Hematopoietic multipotent progenitor cell treated with erythropoietin and hydrocortisone succinate and interleukin-3 and kit ligand, for 4 days (in vitro differentiated cells): Measurements from ENCODE around the gene SUCO.
A peak's percentile ranks its signal among the peaks of the same experiment; 100 is the strongest.
"Not testable (repeated sequence)": the region's sequence is repeated elsewhere in the genome, so short reads cannot be mapped to it uniquely, and the experiment has no call there.

Experiments
- DNase-seq: peaks from one replicate; pipeline ENCODE4 v3.0.0-alpha.2; 2015

Gene SUCO

GRCh38 chr1:172616195-172616594, 83.2 kb downstream of the SUCO start:
- DNase-seq, result no peak

GRCh38 chr1:172616636-172617035, 83.7 kb downstream of the SUCO start:
- no peak for DNase-seq

DNA sequence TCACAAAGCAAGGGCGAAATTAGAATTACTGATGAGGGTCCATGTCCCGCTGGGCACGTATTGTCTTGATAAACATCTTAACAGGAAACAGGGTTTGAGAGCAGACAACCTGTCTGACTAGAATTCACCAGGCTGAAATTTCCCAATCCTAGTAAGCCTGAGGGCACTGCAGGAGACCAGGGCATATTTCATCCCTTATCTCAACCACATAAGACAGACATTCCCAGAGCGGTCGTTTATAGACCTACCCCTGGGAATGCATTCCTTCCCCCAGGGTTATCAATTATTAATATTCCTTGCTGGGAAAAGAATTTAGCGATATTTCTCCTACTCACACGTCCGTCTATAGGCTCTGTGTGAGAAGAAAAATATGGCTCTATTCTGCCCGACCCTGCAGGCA, 87.7 kb downstream of the SUCO start:
- DNase-seq, result not testable (repeated sequence)

DNA sequence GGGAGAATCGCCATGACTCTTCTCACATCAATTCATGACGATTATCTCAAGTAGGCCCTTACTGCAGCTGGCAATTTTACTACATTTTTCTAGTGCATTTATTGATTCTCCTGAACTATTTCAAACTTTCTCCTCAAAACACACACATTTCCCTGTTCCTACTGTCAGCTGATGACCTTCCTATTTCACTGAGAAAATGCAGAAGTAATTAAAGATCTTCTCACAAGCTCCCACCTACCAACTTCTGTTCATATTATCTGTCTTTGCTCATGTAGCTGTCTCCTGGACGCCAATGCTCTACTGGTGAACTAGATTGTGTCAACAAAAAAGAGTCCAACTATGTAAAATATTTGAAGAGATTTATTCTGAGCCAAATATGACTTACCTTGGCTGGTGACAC, 89.6 kb downstream of the SUCO start:
- no peak for DNase-seq

DNA sequence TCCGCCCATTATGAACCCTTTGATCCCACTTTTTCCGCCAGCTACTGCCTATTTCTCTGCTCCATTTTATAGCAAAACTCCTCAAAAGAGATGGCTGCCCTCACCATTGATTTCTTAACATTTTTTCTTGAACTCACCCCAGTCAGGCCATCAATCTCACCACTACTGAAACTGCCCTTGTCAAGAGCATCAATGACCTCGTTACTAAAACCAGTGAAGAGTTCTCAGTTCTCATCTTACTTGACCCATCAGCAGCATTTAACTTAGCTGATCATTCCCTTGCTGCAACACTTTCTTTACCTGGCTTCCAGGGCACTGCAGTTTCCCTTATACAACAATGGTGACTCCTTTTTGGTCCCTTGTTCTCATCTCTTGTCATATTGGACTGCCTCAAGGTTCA, 90.8 kb downstream of the SUCO start:
- no peak for DNase-seq

- no peak for DNase-seq
Observed at GRCh38 chr1:172626845-172627244, 93.9 kb downstream of the SUCO start.

- DNase-seq, result no peak
Observed at GRCh38 chr1:172627702-172628101, 94.8 kb downstream of the SUCO start.

- no peak for DNase-seq
Observed at GRCh38 chr1:172628401-172628800, 95.5 kb downstream of the SUCO start.

- no peak for DNase-seq
Observed at GRCh38 chr1:172629170-172629569, 96.2 kb downstream of the SUCO start.

DNA sequence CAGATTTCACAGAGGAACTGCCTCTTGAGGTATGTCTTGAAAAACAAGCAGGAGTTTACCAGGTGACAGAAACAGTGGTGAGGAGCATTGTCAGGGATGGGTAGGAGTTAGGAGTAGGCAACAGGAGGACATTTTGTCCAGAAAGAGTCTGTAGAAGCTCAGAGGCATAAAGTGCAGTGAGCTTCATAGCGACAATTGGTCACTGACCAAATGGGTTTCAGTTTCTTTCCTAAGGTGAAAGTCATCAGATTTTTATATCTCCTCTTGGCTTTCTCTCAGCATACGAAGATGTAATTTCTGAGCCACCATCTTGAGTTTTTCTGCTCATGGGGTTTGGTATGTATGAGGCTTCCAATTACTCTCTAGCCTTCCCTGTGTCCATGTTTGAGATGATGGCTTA, 96.7 kb downstream of the SUCO start:
- DNase-seq, result no peak

DNA sequence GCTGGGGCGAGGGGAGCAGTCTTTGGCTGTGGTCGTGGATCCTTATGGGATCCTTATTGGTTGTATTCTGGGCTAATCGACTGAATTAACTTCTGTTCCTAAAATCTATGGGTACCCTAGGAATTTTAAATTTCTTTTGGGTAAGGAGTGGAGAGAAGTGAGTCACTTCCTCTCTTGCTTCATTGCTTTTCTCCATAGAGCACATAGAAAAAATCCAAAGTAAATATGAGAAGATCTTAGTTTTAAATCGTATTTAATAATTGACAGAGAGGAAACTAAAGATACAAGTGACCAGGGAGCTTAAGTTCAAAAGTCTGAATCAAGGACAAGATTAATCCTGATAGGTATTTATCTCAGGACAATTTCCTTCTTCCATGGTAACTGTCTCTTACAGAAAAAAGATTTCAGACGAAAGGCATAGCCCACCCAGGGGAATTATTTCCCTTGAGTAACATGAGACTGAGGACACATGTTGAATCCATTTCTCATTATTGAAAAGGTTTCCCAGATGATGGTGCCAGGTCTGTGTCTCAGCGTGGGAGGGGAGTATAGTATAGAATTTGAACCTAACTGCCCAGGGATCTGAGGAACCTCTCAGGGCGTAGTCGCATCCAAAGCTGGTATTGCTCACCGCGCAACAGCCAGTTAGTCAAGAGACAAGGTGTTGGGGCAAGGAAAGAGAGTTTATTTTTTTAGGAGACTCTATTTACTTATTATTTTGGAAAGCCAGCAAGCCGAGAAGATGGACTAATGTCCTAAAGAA, 97.3 kb downstream of the SUCO start:
- no peak for DNase-seq

GRCh38 chr1:172630868-172631267, 97.9 kb downstream of the SUCO start:
- no peak for DNase-seq

DNA sequence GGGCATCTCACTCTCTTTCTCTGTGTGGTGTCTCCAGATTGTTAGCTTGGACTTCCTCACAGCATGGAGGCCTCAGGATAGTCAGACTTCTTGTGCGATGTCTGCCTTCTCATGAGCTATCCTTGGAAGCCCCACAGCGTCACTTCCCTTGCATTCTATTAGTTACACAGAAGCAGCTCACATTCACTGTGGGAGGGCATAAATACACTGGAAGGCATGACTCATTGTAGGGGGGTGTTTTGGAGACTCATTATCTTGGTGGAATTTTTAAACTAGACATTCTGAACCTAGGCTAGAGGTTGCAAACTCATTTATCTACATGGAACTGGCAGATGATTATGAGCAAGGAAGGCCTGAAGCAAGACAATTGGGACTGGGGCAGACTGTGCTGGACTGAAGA, 104.6 kb downstream of the SUCO start:
- DNase-seq, result peak; percentile 49

DNA sequence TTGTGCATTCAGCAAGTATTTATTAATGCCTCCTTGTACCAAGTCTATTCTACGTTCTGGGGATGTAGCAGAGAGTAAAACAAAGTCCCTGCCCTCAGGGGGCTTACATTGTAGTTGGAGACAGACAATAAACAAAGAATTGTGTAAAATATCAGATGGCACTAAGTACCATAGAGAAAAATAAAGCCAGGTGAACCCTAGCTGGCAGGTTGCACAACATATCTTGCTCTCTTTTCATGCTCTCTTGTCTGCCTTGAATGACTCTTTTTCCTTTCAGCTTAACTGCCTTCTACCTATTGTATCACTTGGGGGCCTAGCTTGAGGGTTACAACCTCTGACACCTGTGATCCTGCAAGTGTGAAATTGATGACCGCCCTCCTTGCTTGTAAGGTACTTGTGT, 105.3 kb downstream of the SUCO start:
- no peak for DNase-seq

DNA sequence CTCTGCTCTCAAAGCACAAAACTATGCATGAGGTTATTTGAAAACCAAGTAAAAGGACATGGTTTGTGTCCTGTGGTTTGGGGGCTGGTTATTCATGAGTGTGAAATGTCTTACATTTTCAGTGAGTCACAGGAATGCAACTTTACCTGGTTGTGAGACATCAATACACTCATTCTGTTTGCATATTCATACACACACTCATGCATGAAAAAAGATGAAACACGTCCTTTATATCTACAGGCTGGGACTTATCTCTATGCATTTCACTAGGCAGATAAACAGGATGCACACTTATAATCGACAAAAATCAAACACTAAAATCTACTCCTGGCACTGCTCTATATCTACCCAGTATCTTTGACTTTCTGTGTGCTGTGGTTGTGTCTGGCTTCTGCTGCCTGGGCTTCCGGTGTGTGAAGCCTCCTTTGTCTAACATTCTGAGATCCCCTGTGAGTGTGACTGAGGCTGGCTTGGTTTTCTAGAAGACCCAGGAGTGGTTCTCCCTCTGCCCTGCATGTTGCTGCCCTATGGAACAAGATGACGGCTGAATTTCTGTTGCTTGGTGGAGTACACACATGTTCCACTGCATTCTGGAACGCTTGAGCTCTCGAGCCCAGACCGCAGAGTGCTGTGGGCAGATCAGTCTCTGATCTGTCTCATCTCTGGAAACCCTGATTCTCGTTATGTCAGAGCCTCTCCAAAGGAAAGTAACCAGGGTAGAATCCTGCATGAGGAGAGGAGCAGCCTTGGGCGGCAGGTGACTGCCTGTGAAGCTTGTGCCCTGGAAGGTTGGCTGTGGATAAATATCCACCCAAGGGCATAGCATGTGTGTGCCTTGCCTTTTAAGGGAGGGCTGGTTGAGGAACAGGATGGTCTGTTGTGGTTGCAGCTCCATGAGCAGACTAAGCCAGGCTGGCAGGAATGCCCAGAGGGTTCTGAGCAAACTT, 106.2 kb downstream of the SUCO start:
- DNase-seq, result peak; percentile 48

DNA sequence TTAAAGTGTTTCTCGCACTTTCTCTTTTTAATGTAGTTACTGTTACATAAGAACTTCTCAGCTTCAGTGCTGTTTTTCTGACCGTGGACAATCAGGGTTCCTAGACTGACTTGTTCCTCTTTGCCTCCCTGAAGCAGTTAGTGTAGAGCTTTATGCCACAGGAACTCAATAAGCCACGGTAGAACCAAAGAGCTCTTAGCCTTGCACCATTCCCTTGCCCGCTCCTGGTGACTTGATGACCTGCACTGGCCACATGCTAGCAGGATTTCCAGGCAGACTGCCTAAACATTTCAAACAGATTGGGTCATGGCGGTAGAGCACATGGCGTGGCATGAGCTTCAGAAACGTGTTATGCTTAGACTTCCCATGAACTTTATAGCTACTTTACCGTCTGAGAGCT, 107.2 kb downstream of the SUCO start:
- DNase-seq, result no peak

DNA sequence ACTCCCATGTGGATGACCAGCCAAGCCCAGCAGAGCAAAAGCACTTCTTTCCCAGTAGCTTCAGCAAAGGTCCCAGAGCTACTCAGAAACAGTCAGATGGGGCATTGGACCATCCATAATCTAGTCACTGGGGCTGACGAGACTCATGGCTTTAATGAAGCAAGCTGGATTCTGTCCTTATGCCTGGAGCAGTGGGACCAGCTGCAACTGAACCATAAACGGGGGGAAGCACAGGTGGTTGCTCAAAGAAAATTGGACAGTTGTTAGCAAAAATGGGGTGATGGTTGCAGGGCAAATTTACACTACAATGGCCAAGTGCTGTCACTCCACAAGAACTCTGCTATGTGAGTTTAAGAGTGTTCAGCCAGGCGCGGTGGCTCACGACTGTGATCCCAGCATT, 108.5 kb downstream of the SUCO start:
- DNase-seq, result no peak

DNA sequence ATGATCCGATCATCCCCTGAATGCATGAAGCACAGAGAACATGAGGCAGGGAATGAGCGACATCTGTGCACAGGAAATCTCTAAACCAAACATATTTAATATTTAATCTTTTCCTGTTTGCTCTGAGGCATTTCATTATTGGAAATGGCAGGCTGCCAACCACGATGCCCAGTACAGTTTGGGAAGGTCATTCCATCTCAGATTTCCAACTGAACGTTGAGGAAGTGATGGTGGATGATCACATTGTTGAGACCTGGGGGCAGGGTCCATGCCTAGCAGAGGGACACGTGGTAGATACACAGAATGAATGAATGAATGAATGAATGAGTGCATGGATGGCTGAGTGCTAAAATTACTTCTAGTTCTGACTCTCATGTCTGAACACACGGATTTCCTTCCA, 110.0 kb downstream of the SUCO start:
- no peak for DNase-seq

DNA sequence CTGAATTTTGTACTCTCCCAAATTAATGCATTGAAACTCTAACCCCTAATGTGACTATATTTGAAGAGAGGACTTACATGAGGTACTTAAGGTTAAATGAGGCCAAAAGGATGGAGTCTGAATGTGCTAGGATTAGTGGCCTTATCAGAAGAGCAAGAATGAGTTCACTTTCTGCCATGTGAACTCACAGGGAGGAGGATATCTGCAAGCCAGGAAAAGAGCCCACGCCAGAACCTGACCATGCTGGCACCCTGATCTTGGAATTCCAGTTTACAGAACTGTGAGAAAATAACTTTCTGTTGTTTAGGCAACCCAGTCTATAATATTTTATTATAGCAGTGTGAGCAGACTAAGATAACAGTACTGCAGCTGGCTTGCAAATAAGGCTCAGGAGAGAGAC, 113.7 kb downstream of the SUCO start:
- no peak for DNase-seq

- DNase-seq, result no peak
Observed at GRCh38 chr1:172647110-172647564, 114.2 kb downstream of the SUCO start.

GRCh38 chr1:172647987-172648386, 115.0 kb downstream of the SUCO start:
- no peak for DNase-seq

DNA sequence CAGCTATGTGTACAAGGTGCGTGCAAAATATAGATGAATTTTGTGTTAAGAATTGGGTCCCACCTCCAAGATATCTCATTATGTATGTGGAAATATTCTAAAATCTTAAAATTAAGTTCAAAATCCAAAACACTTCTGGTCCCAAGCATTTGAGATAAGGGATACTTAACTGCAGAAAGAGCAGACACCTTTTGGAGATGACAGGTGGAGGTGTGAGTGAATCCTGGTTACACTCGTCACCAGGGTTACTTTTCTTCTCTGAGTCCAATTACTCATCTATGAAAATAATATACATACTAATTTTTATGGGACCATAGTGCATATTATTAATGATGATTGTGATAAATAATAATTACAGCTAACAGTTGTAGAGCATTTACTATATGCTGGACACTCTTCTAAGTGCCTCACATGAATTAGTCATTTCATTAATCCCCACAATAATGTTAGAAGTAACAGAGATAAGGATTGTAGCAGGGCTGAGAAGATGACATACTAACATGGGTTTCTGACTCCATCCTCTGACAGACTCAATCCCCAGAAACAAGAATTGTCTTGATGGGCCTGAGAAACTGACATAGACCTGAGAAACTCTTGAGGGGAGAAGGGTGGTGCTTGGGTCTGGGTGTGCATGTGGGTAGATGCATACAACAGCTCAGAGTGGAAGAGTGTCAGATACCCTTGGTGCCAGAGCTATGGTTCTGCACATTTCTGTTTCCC, 117.7 kb downstream of the SUCO start:
- no peak for DNase-seq

GRCh38 chr1:172653015-172653709, 120.2 kb downstream of the SUCO start:
- DNase-seq, result no peak
